ENCODE measurements around the gene TCF25.

GRCh38 chr16:89960966-89961365 is 87.6 kb downstream of the TCF25 start:
- TF ChIP-seq CTCF (IDR thresholded peaks at IDR 0.05) (no peak), POLR2A (IDR thresholded peaks at IDR 0.05) (no peak)
